ENCODE data around the gene HINT3. TPM values are rescaled to one million over a fixed set of nuclear protein-coding genes. Genes with fewer than 3 reads are reported as not detected.

Gene HINT3
- total and polyA plus RNA-seq, 2 experiments from 2014 or later, result 1.8 to 8.0 TPM

- Mint-ChIP-seq H3K9me3 (peaks cover 16% of the 10 kb centered on the region), H3K27ac (no peak overlapping the region), H3K4me3 (no peak overlapping the region; the same call in 2 of the 3 replicates), H3K4me1 (peaks cover 2% of the 10 kb centered on the region; the same call in 1 of the 3 replicates), H3K27me3 (ENCODE audit: insufficient read depth, low read depth, poor library complexity) (peaks cover 3% of the 10 kb centered on the region), H3K36me3 (ENCODE audit: low read depth) (peaks cover 5% of the 10 kb centered on the region; the same call in 2 of the 3 replicates)
- H3K4me2 ChIP-seq, result peak overlapping the region; percentile 77
- H3K27me3 ChIP-seq (ENCODE audit: insufficient read depth), result no peaks in the 10 kb centered on the region
- no peaks in the 10 kb centered on the region for H3F3A ChIP-seq (replicated peaks; ENCODE audit: low read depth)
- H3K4me3 ChIP-seq, result peak overlapping the region; percentile 92
- peaks cover 10% of the 10 kb centered on the region for H3K4me1 ChIP-seq (ENCODE audit: insufficient read depth)
- no peak for TF ChIP-seq JUNB (IDR thresholded peaks at IDR 0.05; ENCODE audit: unreplicated experiment)
- TF ChIP-seq, protein P1, sequence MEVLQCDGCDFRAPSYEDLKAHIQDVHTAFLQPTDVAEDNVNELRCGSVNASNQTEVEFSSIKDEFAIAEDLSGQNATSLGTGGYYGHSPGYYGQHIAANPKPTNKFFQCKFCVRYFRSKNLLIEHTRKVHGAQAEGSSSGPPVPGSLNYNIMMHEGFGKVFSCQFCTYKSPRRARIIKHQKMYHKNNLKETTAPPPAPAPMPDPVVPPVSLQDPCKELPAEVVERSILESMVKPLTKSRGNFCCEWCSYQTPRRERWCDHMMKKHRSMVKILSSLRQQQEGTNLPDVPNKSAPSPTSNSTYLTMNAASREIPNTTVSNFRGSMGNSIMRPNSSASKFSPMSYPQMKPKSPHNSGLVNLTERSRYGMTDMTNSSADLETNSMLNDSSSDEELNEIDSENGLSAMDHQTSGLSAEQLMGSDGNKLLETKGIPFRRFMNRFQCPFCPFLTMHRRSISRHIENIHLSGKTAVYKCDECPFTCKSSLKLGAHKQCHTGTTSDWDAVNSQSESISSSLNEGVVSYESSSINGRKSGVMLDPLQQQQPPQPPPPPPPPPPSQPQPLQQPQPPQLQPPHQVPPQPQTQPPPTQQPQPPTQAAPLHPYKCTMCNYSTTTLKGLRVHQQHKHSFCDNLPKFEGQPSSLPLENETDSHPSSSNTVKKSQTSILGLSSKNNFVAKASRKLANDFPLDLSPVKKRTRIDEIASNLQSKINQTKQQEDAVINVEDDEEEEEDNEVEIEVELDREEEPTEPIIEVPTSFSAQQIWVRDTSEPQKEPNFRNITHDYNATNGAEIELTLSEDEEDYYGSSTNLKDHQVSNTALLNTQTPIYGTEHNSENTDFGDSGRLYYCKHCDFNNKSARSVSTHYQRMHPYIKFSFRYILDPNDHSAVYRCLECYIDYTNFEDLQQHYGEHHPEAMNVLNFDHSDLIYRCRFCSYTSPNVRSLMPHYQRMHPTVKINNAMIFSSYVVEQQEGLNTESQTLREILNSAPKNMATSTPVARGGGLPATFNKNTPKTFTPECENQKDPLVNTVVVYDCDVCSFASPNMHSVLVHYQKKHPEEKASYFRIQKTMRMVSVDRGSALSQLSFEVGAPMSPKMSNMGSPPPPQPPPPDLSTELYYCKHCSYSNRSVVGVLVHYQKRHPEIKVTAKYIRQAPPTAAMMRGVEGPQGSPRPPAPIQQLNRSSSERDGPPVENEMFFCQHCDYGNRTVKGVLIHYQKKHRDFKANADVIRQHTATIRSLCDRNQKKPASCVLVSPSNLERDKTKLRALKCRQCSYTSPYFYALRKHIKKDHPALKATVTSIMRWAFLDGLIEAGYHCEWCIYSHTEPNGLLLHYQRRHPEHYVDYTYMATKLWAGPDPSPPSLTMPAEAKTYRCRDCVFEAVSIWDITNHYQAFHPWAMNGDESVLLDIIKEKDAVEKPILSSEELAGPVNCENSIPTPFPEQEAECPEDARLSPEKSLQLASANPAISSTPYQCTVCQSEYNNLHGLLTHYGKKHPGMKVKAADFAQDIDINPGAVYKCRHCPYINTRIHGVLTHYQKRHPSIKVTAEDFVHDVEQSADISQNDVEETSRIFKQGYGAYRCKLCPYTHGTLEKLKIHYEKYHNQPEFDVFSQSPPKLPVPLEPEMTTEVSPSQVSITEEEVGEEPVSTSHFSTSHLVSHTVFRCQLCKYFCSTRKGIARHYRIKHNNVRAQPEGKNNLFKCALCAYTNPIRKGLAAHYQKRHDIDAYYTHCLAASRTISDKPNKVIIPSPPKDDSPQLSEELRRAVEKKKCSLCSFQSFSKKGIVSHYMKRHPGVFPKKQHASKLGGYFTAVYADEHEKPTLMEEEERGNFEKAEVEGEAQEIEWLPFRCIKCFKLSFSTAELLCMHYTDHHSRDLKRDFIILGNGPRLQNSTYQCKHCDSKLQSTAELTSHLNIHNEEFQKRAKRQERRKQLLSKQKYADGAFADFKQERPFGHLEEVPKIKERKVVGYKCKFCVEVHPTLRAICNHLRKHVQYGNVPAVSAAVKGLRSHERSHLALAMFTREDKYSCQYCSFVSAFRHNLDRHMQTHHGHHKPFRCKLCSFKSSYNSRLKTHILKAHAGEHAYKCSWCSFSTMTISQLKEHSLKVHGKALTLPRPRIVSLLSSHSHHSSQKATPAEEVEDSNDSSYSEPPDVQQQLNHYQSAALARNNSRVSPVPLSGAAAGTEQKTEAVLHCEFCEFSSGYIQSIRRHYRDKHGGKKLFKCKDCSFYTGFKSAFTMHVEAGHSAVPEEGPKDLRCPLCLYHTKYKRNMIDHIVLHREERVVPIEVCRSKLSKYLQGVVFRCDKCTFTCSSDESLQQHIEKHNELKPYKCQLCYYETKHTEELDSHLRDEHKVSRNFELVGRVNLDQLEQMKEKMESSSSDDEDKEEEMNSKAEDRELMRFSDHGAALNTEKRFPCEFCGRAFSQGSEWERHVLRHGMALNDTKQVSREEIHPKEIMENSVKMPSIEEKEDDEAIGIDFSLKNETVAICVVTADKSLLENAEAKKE (CRISPR knock-in tag; IDR thresholded peaks at IDR 0.05), result no peak
- TF ChIP-seq CREB1 (CRISPR knock-in tag; IDR thresholded peaks at IDR 0.05; ENCODE audit: low read depth), result no peak
- ATAC-seq (no peak), DNase-seq (ENCODE audit: low spot score) (no peak)
- no peaks in the 10 kb centered on the region for H3K79me2 ChIP-seq (replicated peaks; ENCODE audit: insufficient read depth)
- no peak overlapping the region for H3K27ac ChIP-seq (ENCODE audit: low read depth)
- no peaks in the 10 kb centered on the region for H3K9me2 ChIP-seq (ENCODE audit: insufficient read depth)
- no peaks in the 10 kb centered on the region for H4K20me1 ChIP-seq (replicated peaks; ENCODE audit: insufficient read depth)
- H3K36me3 ChIP-seq (ENCODE audit: insufficient read depth), result no peaks in the 10 kb centered on the region
- peak overlapping the region; percentile 28 for H2AFZ ChIP-seq
These were observed 597 bp upstream of the HINT3 start for GRCh38 chr6:125955973-125956372.

DNA sequence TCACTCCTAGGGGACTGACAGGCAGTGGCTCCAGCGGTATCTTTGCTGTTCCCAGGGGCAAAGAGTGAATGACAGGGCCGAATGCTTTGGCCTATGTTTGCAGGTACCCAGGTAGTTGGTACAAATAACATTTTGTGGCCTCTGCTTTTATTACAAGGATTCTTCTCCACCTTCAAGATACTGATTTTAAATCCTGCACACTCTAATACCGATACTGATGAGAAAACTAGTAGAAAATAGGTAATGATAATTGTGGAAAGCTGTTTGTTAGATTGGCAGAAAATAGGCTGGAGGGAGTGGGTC, 772 bp downstream of the HINT3 start:
- ATAC-seq (no peak), DNase-seq (ENCODE audit: low spot score) (no peak)
- H3K27ac ChIP-seq (ENCODE audit: low read depth), result no peak overlapping the region
- H3K4me1 ChIP-seq (ENCODE audit: insufficient read depth), result peaks cover 10% of the 10 kb centered on the region
- no peaks in the 10 kb centered on the region for H3F3A ChIP-seq (replicated peaks; ENCODE audit: low read depth)
- H2AFZ ChIP-seq, result peak overlapping the region; percentile 97
- Mint-ChIP-seq H3K27ac (peak overlapping the region; percentile 56; the same call in 1 of the 2 replicates), H3K36me3 (ENCODE audit: low read depth) (peaks cover 1% of the 10 kb centered on the region; the same call in 2 of the 3 replicates), H3K4me1 (peaks cover 2% of the 10 kb centered on the region; the same call in 1 of the 3 replicates), H3K9me3 (peaks cover 7% of the 10 kb centered on the region), H3K27me3 (ENCODE audit: insufficient read depth, low read depth, poor library complexity) (peaks cover under 1% of the 10 kb centered on the region), H3K4me3 (no peak overlapping the region)
- H3K27me3 ChIP-seq (ENCODE audit: insufficient read depth), result no peaks in the 10 kb centered on the region
- H3K4me3 ChIP-seq, result peak overlapping the region; percentile 92
- no peaks in the 10 kb centered on the region for H3K36me3 ChIP-seq (ENCODE audit: insufficient read depth)
- TF ChIP-seq, protein P2, sequence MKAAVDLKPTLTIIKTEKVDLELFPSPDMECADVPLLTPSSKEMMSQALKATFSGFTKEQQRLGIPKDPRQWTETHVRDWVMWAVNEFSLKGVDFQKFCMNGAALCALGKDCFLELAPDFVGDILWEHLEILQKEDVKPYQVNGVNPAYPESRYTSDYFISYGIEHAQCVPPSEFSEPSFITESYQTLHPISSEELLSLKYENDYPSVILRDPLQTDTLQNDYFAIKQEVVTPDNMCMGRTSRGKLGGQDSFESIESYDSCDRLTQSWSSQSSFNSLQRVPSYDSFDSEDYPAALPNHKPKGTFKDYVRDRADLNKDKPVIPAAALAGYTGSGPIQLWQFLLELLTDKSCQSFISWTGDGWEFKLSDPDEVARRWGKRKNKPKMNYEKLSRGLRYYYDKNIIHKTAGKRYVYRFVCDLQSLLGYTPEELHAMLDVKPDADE (IDR thresholded peaks at IDR 0.05), result no peak
- TF ChIP-seq EZH2 (IDR thresholded peaks at IDR 0.05; ENCODE audit: low read depth, unreplicated experiment), result no peak
- no peaks in the 10 kb centered on the region for H4K20me1 ChIP-seq (replicated peaks; ENCODE audit: insufficient read depth)
- peak overlapping the region; percentile 77 for H3K4me2 ChIP-seq
- H3K9me2 ChIP-seq (ENCODE audit: insufficient read depth), result no peaks in the 10 kb centered on the region
- no peaks in the 10 kb centered on the region for H3K79me2 ChIP-seq (replicated peaks; ENCODE audit: insufficient read depth)

All from GM23338 (cell line).